Tongue (tissue), 2 donors: ENCODE measurements around the gene PDE4DIP. TPM values are rescaled to one million over a fixed set of nuclear protein-coding genes. Genes with fewer than 3 reads are reported as not detected.
"Not testable (repeated sequence)": the region's sequence is repeated elsewhere in the genome, so short reads cannot be mapped to it uniquely, and the experiment has no call there.

Source experiments
- DNase-seq: peaks from one replicate; pipeline ENCODE4 v3.0.0-alpha.2; 2015
- total RNA-seq: library from RNA; depleted of rRNA; stranded (reverse); fragments of >200 nt; gene quantifications from one replicate; pipeline ENCODE4 v1.2.3, GENCODE V29; 2014

PDE4DIP gene
- total RNA-seq, 1 donor from 2014 or later = 1,550 TPM

DNA sequence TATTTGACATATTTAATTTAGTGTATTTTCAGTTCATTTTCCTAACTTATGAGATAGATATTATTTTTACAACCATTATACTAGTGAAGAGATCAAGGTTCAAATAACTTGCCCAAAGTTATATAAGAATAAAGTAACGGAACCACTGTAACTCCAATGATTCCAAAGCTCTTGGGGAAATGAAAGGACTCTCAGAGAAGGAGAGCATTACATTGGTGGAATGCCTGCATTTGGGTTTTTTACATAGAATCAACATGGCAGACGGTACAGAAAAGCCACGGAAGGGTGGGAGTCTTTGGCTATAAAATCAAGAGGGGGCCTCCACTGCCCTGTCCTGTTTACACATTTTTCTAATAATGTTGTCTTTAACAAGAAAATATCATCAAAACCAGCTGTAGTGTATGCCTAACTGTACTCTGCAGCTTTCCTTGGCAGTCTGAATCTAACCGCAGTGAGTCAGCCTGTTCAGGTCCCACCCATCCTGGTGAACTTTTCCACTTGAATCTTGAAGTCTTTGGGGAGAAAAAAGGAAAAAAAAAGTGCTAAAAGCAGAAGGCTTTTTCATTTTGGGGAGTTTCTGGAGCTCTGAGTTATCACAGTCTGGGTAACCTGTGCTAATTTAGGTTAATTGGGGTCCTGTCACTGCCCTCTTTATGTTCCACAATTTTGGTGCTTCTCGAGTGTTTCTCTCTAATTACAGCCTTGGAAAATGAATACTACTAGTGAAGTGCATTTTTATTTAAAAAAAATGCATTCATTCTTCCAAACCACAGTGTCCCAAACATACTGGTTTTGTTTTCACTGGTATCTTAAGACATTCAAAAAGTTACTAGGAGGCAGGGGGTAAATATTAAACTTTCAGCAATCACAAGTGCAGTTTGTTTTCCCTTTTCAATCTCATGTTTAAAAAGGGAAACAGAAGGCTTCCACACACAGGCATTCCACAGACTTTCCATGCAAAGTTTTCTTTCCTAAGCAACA lies 30.5 kb downstream of the PDE4DIP start:
- not testable (repeated sequence) for DNase-seq

DNA sequence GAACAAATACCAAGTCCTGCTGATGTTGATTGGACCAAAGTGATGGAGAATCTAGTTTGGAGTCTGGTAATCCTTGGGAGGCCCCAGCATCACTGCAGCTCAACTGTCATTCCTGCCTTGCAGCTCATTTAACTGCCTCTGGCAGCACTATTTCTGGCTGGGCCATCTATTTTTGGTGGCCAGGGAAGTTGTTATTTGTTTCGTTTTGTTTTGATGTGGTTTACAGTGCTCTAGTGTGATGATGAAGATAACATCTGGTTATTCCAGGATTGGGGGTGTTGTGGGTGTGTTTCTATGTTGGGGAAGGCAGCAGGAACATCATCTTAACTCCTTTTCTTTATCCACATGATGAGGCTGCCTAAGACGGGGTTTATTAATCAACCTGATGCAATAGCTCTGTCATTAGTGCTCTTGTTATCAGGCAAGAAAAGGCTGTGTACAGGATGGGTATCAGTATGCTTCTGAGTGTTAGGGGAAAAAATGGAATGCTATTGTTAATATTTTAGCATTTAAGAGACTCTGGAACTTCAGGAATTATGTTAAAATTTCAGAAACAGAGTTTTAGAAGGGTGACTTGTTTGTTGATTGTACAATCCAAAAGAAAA lies 35.7 kb downstream of the PDE4DIP start:
- not testable (repeated sequence) for DNase-seq

DNA sequence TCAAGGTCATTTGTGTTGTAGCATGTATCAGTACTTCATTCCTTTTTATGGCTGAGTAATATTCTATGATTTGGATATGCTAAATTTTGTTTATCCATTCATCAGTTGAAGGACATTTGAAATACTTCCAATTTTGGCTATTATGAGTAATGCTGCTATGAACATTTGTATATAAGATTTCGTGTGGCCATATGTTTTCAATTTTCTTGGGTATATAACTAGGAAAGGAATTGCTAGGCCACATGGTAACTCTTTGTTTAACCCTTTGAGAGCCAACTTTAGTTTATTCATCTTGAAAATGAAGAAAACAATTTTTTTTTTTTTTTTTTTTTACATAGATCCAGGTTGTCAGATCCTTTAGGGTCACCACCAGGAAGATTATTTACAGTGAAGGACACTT lies 37.0 kb downstream of the PDE4DIP start:
- not testable (repeated sequence) for DNase-seq

DNA sequence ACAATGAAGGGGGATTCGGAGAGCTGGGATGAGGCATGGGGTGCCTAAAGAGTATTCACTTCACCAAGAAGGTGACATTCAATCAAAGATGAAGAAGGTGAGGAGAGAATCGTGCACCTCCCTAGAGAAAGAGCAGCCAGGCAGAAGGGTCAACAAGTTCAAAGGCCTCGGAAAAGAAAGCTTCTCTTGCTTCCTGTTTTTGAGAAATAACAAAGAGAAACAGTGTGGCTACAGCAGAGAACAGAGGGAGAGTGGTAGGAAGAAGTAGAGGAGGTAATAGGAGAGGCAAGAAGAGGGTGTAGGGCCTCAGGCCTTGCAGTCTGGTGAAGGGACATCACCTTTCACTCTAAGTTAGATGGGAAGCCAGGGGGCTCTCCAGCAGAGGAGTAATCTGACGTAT lies 41.0 kb downstream of the PDE4DIP start:
- DNase-seq = not testable (repeated sequence)

DNA sequence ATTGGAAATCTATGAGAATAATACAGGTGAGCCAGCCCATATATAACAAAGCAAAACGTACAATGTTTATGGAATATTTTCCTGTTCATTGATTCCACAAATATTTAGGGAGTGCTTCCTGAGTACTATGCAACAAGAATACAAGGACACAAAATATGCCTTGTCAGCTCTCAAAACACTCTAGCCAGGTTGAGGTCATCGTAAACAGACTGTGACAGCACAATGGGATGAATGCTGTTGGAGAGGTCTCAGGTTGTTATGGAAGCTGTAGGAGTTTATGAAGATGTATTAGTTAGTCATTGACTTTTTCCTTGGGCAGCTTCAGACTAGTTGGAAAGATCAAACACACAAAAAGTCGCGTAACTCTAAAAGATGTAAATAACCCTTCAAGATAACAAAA lies 42.1 kb downstream of the PDE4DIP start:
- not testable (repeated sequence) for DNase-seq

DNA sequence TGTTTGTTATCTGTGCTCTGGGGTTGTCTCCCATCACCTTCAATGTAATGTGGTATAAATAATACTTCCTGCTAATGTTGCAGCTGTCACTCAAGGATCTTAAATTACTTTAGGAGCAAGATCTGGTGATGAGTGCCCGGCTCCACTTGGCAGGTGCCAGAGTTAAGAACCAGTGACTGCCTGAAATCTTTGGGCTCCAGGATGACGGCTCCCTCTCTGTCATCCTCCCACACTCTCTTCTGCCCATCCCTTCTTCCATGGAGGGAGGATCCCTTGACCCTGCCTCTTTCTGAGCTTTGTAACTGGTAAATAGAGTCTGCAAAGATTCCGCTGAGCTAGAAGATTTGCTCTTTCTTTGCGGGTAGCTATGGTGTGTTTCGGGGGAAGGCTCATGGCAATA lies 44.4 kb downstream of the PDE4DIP start:
- not testable (repeated sequence) for DNase-seq

DNA sequence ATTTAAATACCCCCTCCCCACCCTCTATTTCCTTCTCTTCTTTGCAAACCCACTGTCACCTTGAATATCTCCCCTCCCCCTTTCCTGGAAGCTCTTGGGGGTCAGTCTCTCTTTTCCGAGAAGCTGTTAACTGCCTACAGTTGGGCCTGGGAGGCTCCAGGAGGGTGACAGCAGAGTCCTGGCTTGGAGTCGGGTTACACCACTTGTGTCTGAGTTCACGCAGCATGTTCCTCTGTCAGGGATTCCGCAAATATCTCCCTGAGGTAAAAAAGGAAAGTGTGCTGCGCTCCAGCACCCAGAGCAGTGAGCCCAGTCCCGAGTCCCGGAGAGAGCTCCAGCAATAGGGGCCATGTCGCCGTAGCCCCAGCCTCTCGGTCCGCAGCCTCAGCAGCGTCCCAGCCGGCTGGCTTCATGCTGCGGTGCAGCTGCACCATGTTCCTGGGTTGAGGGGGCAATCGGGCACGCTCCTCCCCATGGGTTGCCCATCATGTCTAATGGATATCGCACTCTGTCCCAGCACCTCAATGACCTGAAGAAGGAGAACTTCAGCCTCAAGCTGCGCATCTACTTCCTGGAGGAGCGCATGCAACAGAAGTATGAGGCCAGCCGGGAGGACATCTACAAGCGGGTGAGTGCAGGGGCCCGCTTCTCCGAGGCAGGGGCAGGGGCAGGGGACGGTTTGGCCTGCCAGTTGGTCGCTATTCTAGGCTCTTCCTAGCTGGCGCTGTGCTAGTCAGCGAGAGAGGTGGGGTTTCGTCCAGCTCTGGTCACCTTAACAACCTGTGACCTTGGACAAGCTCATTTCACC lies 45.2 kb downstream of the PDE4DIP start:
- not testable (repeated sequence) for DNase-seq

DNA sequence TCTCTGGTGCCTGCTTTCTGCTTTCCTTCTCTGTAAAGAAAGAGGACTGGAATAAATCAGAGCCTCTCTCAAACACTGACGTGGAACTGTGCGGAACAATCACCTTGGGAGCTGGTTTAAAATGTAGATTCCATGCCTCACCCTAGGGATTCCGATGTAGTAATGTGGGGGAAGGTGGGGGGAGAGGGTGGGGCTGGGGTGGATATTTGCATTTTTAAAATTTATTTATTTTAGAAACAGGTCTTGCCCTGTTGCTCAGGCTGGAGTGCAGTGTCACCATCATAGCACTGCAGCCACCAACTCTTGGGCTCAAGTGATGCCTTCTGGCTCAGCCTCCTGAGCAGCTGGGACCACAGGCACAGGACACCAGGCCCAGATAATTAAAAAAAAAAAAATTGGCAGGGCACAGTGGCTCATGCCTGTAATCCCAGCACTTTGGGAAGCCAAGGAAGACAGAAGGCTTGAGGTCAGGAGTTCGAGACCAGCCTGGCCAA lies 45.9 kb downstream of the PDE4DIP start:
- DNase-seq = not testable (repeated sequence)

DNA sequence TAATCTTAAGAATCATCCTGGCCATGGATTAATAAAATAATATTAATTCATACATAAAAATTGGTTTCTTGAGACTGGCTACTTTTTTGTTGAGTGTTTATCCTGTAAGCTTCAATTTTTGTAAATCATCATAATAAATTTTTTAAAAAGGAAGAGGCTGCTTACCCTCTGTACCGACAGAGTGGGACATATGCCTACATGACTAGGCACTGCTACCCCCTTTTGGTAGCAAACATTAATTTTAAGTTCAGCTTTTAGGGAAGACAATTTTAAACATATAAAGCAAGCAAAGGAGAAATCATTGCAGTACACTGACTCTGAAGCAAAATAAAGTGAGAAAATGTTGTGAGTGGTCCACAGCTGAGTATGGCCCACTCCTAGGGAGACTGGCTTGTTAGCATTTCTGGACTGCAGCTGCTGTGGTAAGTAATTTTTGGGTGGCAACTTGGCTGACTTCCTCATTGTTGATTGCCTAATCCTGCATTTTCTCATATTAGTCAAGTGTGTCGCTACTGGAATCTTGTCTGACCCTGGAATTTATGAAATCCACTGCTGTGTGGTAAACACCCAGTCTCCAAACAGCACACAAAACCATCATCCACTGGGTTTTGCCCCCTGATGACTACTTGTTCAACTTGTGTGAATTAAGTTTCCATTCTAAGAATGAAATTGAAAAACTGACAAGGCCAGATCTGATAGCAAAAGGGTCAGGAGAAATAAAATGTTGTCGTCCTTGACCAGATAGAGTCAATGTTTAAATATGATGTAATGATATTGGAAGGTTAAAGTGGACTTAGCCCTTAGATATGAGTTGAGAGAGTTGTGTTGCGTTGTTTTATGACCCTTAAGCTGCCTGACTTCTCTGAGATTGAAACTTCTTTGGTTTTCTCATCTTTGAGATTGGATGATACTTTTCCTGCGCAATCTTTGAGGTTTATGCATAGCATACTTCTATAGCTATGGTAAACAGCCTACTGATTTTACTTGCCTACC lies 50.4 kb downstream of the PDE4DIP start:
- not testable (repeated sequence) for DNase-seq

DNA sequence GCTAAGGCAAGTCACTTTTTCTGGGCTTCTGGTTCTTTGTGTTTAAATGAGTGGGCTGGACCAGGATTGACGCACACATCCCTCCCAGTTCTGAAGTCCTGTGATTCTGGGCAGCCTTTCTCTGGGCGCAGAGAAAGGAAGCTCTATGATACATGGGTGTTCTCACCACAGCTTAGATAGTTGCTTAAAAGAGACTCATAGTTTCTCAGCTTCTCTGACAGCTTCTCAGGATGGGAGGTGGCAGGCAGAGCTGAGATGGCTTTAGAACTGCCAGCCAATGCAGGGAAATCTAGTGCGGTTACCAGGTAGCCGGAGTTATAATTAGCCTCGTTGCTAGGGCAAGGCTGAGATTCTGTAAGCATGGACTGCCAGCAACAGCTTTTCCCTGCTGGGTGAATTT lies 55.8 kb downstream of the PDE4DIP start:
- DNase-seq = not testable (repeated sequence)

DNA sequence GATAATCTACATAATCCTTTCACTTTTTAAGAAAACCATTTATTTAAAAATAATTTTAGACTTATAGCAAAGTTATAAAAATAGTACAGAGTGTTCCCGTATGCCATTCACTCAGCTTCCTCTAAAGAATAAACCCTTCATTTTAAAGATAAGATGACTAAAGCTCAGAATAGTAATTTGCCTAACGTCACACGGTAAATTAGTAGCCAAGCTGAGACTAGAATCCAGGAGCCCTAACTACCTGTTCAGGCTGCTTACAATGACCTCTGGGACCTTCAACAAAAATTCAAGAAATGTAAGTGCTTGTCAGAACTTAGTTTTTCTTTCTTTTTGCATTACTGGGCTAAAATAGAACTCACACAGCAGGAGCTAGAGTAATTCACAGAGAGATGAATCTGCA lies 56.5 kb downstream of the PDE4DIP start:
- not testable (repeated sequence) for DNase-seq

DNA sequence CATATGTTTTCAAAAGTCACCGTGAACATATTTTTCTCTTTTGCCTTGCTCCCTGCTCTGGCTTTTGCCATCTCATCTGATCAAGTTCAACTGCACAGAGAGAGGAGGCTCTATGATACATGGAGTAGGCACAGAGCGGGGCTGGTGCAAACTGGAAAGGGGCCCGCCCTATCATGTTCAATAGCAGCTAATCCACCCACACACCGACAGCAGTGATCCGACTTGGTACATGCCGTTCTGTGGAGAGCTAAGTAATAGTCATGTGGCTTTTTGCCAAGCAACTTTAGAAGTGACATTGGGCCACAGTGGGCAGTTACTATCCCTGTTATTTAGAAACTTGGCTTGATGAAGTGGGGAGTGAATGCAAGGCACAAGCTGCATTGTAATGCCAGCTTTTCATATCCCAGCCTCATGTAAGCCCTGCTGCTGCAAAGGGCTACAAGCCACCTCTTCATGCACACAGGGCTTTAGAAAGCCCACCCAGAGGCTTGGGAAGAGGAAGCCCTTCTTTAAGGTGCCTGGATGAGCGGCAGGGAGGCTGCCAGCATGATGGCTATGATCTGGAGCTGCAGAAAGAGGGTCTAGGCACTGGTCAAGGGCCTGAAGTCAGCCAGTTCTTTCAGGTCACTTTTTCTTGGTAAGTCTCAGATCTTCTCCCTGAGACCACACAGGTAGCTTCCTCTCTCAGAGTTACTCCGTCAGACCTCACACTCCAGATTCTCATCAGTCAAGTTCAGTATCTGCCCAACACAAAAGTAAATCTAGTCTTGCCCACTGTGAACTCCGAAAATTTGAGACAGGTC lies 57.1 kb downstream of the PDE4DIP start:
- DNase-seq = not testable (repeated sequence)

DNA sequence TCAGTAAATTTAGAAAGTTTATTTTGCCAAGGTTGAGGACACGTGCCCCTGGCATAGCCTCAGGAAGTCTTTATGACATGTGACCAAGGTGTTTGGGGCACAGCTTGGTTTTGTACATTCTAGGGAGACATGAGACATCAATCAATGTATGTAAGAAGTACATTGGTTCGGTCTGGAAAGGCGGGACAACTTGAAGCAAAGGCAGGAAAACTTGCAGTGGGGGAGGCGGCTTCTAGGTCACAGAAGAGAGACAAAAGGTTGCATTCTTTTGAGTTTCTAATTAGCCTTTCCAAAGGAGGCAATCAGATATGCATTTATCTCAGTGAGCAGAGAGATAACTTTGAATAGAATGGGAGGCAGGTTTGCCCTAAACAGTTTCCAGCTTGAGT lies 57.7 kb downstream of the PDE4DIP start:
- DNase-seq = not testable (repeated sequence)

DNA sequence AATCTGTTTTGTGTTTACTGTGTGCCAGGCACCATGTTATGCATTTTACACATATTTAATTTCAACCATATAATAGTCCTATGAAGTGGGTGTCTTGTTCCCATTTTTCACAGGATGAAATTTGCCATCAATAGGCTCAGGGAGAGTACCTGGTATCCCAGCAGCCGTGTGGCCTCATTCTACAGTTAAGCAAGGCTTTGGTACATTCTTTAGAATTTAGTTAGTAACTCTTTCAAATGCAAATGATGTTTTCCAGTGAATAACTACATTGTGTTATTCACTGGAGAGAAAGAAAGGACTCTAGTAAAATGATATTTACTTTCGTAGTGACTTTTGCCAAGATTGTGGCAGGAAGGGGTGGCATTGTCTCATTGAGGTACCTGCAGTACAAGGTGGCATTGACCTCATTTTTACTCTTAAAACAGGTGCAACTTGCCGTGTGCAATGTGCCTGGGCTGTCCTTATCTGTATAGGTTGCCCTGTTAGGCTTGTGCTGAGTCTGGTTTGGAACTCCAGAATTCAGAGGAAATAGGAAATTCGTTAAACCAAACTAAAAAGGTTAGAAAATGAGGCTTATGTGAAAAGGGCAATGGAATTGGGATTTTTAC lies 65.1 kb downstream of the PDE4DIP start:
- not testable (repeated sequence) for DNase-seq

DNA sequence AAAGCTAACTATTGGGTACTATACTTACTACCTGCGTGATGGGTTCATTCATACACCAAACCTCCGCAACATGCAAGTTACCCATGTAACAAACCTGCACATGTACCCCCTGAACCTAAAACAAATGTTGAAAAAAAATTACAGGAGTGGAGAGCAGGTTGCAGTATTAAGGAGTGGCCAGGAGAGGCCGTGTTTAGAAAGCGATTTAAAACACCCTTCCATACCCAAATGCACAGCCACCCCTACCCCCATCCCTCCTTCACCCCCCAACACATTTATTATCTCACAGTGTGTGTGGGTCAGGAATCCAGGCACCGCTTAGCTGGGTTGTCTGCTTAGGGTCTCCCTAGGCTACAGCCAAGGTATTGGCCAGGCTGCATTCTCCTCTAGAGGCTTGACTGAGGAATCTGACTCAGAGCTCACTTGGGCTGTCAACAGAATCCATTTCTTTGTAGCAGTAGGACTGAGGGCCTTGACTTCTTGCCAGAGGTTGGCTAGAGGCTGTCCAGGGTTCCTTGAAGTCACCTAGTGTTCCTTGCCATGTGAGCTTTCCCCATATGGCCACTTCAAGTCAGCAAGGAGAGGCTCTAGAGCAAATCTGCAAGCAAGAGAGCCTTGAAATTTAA lies 67.2 kb downstream of the PDE4DIP start:
- DNase-seq = not testable (repeated sequence)

DNA sequence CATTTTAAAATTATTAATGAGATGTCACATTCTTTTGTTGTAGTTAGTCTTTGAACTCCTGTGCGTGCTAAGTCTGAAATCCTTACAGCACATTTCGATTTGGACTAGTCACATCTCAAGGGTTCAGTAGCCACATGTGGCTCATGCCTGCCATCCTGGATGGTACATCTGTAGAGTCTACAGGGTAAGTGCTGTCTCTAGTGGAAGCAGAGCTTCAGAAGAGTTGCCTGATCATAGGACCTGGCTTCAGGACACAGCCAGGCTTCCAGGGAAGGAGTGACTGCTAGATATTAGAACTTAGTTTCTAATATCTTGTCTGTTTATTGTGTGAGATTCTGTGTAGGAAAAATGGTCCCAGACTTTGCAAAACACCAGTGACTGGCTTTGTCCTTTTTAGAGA lies 72.0 kb downstream of the PDE4DIP start:
- not testable (repeated sequence) for DNase-seq

DNA sequence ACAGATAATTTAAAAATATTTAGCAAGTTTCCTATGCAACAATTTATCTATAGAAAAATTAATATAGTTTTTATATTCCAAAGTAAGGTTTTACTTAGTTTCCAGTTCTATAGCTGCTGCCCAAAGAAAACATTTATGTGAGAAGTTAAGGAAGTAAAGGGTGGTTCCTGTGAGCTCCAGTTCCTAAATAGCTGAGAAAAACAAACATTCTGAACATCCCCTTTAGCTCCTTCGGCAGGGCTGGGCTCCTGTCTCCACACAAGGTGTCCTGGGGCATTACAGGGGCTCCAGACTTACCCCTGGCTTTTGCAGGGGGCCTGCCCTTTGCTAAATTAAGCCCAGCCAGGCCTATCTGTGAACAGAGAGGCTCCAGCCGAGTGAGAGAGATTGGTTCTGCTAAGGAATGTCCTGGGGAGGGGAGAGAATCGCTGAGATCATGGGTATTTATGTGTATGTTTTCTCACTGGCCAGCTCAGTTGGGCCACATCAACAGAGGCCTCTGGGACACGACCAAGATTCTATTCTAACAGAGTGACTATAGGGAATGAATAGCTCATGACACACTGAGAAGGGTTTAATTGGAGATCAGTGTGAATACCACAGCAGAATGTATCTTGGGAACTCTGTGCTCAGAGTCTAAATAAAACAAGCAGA lies 72.6 kb downstream of the PDE4DIP start:
- not testable (repeated sequence) for DNase-seq

DNA sequence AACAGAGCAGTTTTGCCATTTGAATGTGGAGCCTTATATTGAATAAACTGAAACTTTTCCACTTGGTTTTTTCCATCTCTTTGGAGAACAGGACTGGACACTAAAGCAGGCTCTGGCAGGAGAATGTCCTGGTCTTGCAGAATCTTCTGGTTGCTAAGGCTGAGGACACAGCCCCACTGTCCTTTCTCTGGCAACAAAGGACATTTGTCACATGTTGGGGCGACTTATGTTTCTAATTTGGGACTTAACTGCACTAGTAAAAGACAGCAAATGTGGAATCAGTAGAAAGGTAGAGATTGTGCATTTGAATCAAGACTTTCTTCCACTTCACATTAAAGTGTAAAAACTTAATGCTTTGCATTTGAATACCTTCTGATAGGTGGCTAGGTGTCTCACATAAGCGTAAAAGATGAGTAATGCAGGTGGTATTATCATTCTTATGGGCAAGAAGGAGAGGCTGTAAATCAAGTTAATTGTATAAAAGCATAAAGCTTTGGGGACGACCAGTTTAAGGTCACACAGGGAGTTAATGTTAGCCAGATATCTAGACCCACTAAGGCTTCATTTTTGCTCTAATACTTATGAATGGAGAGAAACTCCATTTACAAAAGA lies 74.7 kb downstream of the PDE4DIP start:
- not testable (repeated sequence) for DNase-seq
